H1 (cell line): Measurements from ENCODE around the gene CD226.

ENCODE experiments used
- CHD2 ChIP-seq: IDR thresholded peaks from 2 replicates; pipeline ENCODE4 v1.6.1; 2012; ENCODE audit warnings: low read length, improper control_type of control experiment
- POLR2A ChIP-seq, 2 experiments: IDR thresholded peaks; 1 replicate in 1 of 2; 2 replicates in 1 of 2; pipeline ENCODE4 v1.6.1; 2011; ENCODE audit warnings: low read depth in 2 of 2, low read length in 2 of 2, mild to moderate bottlenecking in 2 of 2; ENCODE audit errors: control extremely low read depth in 1 of 2
- POU5F1 ChIP-seq: IDR thresholded peaks from 2 replicates; pipeline ENCODE4 v1.6.1; 2011; ENCODE audit warnings: low read depth, mild to moderate bottlenecking, low read length, moderate library complexity
- RAD21 ChIP-seq, 2 experiments: IDR thresholded peaks in 1 of 2; conservative IDR thresholded peaks in 1 of 2; 2 replicates each; pipeline ENCODE4 v1.6.1; 2011; ENCODE audit warnings: low read depth in 2 of 2, low read length in 2 of 2, improper control_type of control experiment in 1 of 2, inconsistent platforms in 1 of 2, mild to moderate bottlenecking in 1 of 2, moderate library complexity in 1 of 2
- RFX5 ChIP-seq: IDR thresholded peaks from 2 replicates; pipeline ENCODE4 v1.6.1; 2011; ENCODE audit warnings: low read depth, low read length, improper control_type of control experiment, borderline replicate concordance
- RXRA ChIP-seq: IDR thresholded peaks from 2 replicates; pipeline ENCODE4 v1.6.1; 2011; ENCODE audit warnings: low read depth, mild to moderate bottlenecking, low read length, moderate library complexity; ENCODE audit not compliant: insufficient read depth
- TAF1 ChIP-seq: IDR thresholded peaks from 2 replicates; pipeline ENCODE4 v1.6.1; 2011; ENCODE audit warnings: mild to moderate bottlenecking, low read depth, low read length
- YY1 ChIP-seq: IDR thresholded peaks from 2 replicates; pipeline ENCODE4 v1.6.1; 2011; ENCODE audit warnings: low read depth, mild to moderate bottlenecking, low read length
- TF ChIP-seq, protein P1 (sequence below), 3 experiments: IDR thresholded peaks; 1 replicate in 2 of 3; 2 replicates in 1 of 3; pipeline versions ENCODE4 v1.5.1 to v1.6.1; 2011; ENCODE audit warnings: low read length in 3 of 3, mild to moderate bottlenecking in 3 of 3, inconsistent platforms in 2 of 3, low read depth in 1 of 3, moderate library complexity in 1 of 3; ENCODE audit not compliant: insufficient read depth in 1 of 3; ENCODE audit errors: control extremely low read depth in 1 of 3

DNA sequence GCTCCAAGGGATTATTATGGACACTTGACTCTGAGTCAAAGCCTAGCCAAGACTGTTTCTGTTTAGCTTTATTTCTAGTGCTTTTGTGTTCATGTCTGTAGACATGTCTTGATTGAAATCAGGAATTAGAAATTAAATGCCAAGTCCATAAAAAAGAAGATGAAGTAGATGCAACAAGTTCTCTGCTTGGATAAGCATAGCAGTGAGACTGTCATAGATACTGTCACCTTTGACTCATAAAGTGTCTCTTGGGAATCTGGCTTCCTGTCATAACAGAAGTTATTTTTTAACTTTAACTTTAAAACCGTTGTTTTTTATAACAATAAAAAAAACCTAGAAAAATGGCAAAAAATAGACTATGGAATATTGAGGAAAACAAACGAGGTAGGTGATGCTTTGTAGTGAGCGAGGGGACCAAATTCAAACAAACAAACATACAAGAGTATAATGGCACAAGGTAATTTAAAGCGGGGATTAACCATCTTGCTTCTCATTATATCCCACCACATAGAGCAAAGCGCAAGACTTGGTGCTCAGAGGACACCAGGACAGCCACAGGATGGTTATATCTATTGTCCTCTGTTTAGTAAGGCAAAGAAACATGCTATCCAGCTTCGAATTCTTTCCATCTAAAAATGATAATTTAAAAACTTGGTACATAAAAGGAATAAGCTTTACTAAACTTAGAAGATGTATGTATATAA, 64.6 kb downstream of the CD226 start:
- TF ChIP-seq, protein P1, sequence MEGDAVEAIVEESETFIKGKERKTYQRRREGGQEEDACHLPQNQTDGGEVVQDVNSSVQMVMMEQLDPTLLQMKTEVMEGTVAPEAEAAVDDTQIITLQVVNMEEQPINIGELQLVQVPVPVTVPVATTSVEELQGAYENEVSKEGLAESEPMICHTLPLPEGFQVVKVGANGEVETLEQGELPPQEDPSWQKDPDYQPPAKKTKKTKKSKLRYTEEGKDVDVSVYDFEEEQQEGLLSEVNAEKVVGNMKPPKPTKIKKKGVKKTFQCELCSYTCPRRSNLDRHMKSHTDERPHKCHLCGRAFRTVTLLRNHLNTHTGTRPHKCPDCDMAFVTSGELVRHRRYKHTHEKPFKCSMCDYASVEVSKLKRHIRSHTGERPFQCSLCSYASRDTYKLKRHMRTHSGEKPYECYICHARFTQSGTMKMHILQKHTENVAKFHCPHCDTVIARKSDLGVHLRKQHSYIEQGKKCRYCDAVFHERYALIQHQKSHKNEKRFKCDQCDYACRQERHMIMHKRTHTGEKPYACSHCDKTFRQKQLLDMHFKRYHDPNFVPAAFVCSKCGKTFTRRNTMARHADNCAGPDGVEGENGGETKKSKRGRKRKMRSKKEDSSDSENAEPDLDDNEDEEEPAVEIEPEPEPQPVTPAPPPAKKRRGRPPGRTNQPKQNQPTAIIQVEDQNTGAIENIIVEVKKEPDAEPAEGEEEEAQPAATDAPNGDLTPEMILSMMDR (IDR thresholded peaks at IDR 0.05; ENCODE audit: control extremely low read depth in 1 of 3, insufficient read depth in 1 of 3, low read depth in 1 of 3, low read length in 3 of 3): no peak
- TF ChIP-seq CHD2: no peak
- no peak for TF ChIP-seq RAD21 (IDR thresholded peaks at IDR 0.05 in 1 of 2, conservative IDR thresholded peaks at IDR 0.05 in 1 of 2; ENCODE audit: low read depth in 2 of 2, low read length in 2 of 2)
- TF ChIP-seq YY1: no peak
- TF ChIP-seq POLR2A (IDR thresholded peaks at IDR 0.05; ENCODE audit: control extremely low read depth in 1 of 2, low read depth in 2 of 2, low read length in 2 of 2): no peak
- TF ChIP-seq POU5F1: no peak
- no peak for TF ChIP-seq RXRA
- no peak for TF ChIP-seq TAF1
- TF ChIP-seq RFX5: no peak
